NCI-H128 (cell line): ENCODE measurements around the gene BRI3.

Experiments
- DNase-seq: peaks from one replicate; lab custom pipeline; 2025; ENCODE audit not compliant: unreplicated experiment; lab: John Stamatoyannopoulos, UW

Gene BRI3, protein sequence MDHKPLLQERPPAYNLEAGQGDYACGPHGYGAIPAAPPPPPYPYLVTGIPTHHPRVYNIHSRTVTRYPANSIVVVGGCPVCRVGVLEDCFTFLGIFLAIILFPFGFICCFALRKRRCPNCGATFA

DNA sequence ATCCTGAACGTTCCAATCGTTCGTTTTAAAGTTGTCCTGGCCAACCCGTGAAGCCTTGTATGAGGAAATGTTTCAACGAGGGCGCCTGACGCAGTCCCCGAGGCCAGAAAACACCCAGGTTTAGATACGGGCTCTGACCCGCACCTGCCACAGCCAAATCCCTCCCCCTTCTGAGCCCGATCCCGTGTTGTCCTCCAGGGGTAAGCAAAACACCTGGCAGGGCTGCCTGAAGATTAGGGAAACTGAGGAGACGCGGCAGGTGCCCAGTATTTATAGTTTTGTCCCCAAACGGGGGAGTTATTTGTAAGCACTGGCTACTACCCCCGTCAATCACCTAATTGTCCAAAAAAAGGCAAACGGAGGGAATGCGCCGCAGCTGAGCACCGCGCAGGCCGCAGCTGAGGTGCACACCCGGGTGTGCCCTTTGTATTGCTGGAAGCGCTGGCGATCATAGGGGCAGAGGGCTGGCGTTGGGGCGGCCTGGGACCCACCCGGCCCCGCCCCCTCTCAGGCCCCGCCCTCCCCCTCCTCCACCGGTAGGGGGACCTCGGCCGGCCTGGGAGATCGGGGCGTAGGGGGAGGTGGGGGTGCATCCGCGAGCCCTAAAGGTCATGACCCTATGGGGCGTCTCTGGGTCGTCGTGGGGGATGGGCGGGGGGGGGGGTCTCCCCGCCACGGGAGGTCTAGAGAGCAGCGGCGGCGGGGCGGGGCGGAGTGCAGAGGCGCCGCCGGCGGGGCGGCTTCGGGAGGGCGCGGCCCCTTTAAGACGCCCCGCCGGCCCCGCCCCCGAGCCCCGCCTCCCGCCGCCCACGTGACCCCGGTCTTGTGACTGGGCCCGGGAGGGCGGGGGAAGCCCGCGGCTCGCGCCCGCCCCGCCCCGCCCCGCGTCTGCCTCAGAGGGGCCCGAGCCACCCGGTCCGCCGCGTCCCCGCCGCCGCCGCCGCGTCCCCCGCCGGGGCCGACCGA, at the start of gene BRI3:
BRI3 (plus strand) TSS at position 896 of the 966 bp plus-strand sequence. CDS start 110 bp downstream, outside the sequence.
- peak; percentile 67 for DNase-seq

DNA sequence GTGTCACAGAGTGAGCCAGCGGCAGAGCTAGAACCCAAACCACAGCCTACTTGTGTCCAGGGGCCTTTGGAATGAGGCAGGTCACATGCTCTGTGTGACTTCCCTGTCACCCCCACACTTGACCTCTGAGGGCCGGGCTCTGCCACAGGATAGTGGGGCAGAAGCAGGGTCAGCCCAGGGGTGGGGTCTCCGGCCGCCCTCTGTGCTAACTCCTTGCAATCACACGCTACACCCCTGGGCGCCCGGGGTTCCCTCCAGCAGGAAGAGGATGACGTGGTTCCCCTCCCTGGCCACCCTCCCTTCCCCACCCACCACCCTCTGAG, 49.3 kb upstream of the BRI3 start:
- no peak for DNase-seq

DNA sequence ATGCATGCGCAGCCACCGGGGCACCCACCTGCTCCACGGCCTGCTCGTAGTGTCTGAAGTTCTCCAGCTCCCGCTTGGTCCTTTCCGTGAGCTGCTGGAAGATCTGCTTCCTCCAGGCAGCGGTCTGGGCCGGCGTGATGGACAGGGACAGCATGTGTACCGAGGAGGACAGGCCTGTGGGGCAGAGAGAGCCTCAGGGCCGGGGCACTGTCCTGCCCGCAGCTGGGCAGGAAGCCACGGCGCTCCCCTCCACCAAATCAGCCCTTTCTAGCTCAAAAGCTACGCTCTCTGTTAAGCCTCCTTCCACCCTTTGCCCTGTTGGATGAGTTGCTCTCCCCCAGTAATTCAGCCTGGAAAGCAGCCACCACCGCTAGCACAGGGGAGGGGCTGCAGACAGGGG, 48.7 kb upstream of the BRI3 start:
- no peak for DNase-seq

DNA sequence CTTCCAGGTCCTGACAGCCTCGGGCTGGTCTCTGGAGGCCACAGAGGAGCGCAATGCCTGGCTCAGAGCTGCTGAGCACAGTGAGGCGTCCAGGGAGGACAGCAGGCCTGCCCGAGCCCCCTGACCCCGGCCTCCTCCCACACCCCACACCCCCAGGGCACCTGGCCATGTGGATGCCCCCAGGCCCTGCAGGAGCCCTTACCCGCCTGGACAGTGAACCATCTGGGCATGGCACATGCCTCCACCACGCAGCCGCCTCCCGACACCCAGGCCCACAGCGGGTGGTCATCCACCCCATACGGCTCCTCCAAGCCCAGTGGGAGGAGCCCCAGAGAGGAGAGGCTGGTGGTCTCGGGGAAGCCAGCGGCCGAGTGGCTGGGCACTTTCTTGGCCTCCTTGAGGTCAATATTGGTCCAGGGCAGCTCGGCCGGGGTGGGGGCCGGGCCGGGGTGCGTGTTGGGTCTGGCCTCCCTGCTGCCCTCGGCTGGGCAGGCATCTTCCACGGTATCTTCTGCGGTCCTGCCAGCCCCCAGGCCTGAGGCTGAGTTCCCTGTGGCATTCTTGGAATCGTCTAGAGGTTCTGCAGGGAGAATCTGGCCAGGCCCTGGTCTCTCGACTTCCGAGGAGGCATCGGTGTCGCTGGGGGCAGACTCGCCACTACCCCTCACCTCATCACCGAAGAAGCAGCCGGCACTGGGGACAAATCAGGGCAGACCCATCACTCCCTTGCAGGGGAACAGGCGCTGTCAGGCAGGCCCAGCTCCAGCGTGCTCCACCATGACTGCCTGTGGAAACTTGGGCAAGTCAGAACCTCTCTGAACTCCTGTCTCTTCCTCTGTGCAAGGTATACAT, 48.0 kb upstream of the BRI3 start:
- no peak for DNase-seq

DNA sequence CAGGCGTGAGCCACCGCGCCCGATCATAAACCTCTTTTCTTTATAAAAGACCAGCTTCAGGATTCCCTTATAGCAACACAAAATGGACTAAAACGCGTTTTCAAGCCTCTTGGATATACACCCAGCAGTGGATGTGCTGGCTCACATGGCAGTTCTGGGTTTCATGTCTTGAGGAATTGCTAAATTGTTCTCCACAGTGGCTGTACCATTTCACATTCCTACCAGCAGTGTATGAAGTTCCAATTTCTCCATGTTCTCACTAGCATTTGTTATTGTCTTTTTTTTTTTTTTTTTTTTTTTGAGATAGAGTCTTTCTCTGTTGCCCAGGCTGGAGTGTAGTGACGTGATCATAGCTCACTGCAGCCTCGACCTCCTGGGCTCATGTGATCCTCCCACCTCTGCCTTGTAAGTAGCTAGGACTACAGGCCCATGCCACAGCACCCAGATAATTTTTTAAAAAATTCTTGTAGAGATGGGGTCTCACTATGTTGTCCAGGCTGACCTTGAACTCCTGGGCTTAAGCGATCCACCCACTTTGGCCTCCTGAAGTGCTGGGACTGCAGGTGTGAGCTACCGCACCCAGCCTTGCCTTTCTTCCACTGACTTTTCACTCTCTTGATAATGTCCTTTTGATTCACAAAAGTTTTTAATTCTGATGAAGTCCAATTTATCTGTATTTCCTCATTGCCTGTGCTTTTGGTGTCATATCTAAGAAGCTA, 46.9 kb upstream of the BRI3 start:
- no peak for DNase-seq

DNA sequence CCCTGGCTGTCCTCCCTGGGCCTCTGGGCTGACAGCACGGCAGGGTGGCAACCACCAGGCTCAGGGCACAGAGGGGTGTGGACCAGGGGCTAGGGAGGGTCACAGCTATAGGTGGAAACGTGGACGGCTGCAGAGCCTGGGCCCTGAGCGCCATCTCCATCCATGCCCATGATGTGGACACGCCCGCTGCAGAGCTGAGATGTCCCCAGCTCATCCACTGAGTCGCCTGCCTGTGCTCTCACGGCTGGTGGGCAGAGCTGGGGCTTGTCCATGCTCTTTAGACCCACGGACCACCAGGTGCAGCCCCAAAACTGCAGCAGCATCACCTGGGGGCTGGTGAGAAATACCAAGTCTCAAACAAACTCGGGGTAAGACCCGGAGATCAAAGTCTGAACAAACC, 45.6 kb upstream of the BRI3 start:
- DNase-seq = no peak

DNA sequence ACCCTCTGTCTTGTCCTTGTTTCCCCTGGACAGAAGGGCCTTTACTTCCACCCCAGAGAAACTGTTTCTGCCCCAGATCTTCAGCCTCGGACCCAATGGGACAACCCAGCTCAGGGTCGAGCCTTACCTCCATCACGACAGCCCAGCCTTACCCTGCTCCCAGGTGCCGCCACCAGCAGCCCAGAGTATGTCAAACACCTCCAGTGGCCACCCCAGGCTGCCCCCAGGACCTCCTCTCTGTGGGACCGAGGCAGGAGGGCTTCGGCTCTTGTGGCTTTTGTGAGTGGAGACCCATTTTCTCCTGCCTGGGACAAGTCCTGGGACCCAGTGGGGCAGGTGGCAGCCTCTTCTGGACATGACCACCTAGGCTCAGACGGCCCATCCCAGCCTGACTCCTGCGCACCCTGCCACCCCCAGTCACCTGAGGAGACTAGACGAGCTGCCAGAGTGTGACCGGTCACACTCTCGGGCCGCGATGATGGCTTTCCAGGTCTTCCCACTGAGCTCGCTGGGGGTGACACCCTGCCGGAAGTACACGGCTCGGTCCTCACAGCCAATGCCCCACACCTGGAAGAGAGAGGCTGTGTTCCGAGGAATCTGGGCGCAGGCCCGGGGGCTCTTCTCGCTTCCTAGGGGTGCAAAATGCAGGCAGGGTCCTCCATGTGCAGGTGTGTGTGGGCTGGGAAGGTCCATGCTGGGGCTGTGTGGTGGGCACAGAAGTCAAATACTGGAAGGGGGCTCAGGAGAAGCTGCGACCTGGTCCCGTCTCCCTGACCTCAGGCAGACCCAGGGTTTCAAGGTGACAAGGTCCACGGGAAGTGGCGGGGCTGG, 44.9 kb upstream of the BRI3 start:
- no peak for DNase-seq

DNA sequence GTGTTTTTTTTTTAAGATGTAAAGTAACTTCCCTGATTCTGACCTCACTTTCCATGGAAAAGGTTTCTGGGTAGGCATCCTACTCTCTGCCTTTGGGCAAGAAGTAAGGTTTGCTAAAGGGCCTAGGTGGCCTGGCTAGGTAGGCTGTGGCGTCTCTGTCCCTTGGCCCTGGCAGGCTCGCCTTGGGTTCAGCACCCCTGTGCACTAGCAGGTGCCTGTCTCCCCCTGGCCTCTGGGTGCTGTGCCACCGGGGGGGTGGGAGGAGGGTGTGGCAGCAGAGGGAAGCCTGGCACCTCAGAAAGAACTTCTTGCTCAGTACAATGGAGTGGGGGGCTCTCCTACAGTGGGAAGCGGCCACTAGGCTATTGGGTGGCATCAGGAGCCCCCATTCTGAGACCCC, 43.4 kb upstream of the BRI3 start:
- DNase-seq = no peak

DNA sequence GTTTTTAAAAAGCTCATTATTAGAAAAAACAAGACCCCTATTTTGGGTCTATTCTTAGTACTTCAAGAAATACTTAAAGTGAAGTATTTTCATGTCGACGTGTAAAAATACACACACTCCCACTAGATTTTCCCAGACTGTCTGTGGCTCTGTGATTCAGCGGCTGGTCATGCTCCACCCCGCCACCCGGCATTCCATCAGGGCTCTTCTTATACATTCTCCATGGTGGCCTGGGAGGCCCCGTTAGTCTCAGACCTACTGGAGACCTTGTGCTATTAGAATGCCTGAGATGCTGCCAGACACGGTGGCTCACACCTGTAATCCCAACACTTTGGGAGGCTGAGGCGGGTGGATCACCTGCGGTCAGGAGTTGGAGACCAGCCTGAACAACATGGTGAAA, 42.5 kb upstream of the BRI3 start:
- no peak for DNase-seq

DNA sequence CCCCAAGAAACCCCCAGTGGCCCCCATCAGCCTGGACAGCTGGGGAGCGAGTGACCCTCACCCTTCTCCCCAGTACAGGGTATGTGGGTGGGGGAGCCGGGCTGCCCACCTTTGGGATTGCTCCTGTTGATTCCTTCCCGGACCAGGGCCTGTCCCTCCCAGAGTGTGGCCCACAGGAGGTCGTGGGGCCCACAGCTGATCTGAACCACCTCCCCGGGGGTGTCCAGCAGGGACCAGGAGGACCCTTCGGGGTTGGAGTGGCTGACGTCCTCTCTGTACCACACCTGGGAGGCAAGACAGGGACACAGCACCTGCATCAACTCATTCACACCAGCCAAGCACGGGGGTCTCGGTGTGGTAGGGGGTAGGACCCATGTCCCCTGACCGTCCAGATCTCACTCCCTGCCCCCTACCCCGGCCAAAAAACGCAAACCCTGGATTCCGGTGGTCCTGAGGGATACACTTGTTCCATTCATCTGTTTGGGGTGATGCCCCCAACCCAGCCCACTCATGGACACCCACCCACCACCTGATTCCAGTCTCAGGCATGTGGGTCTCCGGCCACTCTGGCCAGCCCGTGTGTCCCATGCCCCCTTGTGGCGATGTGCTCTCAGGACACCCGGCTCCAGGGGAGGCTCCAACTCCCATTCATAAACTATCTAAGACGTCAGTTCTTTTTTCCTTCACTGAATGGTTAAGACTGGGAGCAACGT, 40.4 kb upstream of the BRI3 start:
- DNase-seq = no peak

DNA sequence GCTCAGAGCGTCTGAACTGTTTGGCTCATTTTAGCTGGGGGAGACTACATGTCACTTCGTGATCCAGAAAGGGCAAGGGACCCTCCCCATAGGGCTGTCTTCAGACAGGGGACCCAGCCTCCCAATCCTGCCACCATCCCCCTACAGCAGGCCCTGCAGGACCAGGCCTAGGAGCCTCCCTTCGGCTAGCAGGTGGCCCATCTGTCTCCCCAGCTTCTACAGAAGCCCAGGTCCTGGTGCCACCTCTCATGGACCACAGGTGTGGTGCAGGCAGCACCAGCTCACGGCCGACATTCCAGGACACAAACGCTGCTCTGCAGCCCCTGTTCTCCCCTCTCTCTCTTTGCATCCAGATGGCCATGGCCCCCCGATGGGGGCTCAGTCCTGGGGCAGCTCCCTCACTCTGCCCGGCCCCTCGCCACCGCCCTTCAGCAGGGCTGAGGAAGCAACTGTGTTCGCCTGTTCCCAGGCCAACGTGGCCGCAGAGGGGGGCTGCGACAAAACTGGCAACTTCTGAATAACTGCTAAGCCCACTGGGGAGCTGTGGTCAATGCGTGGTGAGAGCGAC, 39.7 kb upstream of the BRI3 start:
- DNase-seq = no peak

DNA sequence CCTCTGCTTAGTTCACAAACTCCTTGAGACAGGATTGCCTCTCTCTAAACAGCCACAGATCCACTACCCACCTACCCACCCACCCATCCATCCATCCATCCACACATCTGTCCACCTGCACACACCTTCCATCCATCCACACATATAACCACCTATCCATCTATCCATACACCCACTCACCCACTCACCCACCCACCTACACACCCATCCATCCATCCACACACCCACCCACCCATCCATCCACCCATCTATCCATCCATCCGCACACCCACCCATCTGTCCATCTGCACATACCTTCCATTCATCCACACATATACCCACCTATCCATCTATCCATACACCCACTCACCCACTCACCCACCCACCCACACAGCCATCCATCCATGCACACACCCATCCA, 39.1 kb upstream of the BRI3 start:
- no peak for DNase-seq

DNA sequence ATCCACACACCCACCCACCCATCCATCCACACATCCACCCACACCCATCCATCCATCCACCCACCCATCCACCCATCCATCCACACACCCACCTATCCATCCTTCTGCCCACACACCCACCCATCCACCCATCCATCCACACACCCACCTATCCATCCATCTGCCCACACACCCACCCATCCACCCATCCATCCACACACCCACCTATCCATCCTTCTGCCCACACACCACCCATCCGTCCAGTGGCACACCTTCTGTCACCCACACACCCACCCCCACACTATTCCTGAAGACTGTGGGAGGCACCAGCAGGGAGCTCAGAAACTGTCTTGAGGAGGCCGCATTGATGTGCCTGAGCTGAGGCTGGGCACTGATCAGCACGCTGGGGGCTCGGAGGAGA, 38.6 kb upstream of the BRI3 start:
- DNase-seq = no peak

DNA sequence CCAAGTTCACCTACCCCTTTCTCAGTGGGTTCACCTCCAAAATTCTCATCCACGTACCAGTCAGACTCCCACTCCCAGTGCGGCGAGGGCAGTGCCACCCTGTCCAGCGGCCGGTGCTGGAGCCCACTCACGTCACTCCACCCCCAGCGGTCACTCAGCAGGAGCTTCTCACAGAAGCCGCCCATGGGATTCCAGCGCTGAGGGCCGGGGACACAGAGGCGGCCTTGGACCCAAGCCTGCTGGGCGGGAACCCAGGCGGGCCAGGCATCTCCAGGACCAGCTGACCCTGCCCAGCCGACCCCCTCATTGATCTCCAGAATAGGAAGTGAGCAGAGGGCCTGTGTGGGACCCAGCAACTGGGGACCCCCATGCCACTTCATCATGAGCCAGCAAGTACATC, 36.6 kb upstream of the BRI3 start:
- no peak for DNase-seq

DNA sequence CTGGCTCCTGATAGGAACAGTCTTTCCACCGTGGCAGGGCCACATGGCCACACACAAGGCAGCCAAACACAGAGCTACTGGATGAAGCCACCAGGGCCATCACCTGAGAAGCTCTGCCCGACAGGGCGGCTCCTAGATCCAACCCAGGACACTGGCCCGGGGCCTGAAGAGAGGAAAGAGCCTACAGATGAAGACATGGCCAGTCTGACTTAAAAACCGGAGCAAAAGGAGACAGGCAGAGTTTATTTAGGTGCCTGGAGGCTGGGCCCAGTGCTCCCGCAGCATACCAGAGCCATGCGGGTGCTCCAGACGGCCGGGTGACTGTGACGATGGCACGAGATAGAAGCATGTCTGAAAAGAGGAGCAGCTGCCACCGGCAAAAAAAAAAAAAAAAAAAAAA, 33.3 kb upstream of the BRI3 start:
- DNase-seq = no peak

DNA sequence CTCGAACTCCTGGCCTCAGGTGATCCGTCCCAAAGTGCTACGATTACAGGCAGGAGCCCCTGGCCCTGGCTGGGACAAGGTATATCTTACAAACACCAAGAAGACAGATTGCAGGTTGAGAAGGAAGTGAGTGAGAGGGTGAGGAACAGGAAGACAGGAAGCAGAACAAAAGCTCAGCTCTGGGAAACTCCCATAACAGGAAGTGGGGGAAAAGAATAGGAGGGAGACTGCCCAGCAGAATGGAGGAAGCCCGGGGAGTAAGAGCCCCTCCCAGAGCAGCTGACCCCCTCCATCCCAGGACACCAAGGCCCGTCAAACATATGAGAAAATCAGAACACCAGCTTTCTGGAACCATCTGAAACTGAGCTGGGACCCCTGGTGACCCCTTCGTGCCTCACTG, 32.4 kb upstream of the BRI3 start:
- DNase-seq = no peak

DNA sequence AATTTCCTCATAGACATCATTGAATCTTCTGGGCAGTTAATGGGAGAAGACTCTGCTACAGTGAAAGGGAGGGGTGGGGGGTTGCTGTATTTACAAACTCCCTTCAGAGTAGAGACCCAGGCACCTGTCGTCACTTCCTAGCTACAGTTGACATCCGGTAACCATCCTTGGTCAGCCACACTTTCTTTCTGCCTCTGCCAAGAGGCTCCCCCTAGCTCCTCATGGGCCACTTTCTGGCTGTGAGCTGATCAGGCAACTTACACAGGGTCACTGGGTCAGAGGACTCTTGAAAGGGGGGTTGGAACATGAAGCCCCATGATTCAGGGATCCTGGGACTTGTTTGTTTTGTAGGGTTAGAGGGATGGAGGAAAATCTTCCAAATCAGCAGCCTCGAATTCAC, 30.7 kb upstream of the BRI3 start:
- DNase-seq = no peak

DNA sequence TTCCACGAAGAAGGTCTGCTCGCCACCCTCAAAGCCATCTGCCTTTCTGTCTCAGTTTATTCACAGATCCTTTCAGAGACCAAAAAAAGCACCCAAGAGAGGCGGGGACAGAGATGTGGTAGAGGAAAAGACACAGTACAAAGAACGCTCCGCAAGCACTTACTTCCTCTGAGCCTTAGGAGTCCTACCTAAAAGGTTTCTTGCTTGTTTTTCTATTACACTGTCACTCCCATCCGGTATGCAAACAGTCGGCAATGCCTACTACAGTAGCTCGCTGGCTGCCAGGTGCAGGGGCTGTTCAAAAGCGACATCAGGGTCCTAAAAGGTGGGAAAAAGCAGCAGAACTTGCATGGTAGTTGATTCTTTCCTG, 30.3 kb upstream of the BRI3 start:
- no peak for DNase-seq

DNA sequence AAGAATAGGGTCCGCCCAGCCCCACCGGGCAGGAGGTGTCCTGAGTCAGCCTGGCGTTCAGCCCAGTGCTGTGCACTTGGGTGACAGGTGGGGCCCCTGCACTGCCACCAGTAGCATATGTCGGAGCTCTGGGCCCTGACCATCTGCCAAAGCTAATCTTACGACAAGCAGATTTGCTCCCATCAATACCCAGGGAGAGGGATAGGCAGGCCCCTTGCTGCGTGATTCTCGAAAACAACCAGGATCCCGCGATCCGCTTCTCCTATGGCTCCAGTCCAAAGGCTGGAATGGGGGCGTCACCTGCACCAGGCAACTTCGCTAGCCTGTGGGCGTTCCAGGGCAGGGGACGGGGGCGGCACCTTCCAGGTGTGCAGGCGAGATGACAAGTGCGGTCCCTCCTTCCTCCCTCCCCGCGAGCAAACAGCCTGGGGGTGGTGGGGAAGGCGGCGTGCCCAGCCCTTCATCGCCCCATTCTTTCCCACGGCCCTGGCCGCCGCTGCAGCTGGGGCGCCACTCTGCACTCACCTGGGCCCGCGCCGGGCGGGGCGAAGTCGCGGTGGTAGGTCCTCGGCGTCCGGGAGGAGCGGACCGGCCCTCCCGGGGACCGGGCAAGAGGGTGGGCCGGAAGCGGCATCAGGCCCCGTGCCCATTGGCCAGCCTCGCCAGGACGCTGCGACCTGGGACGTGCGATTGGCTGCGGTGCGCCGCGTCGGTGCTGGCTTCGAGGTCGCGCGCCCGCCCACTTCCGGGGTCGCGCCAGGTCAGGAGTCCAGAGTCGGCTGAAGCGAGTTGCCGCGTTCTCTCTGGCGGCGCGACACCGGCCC, 29.7 kb upstream of the BRI3 start, which contains the start of gene TECPR1:
TECPR1 (minus strand) TSS at position 632 of the 824 bp plus-strand sequence. CDS start 6,086 bp downstream, outside the sequence.
- DNase-seq = peak; percentile 50
